Prostate gland (tissue), 2 donors: Measurements from ENCODE around the gene TEX22.

ENCODE experiments used
- CTCF ChIP-seq, 4 experiments: fragments of 200-600 bp in 2 of 4; fragments of 450-650 bp in 2 of 4; sonication (generic) in 2 of 4; IDR thresholded peaks; 1 replicate in 3 of 4; 2 replicates in 1 of 4; pipeline ENCODE4 v1.5.1; 2016 to 2019; ENCODE audit warnings: antibody characterized with exemption in 4 of 4, mild to moderate bottlenecking in 2 of 4, moderate library complexity in 2 of 4
- POLR2A ChIP-seq: fragments of 450-650 bp; IDR thresholded peaks from one replicate; pipeline ENCODE4 v1.6.1; 2016; ENCODE audit warnings: antibody characterized with exemption, mild to moderate bottlenecking

- no peak for TF ChIP-seq CTCF (IDR thresholded peaks at IDR 0.05)
- no peak for TF ChIP-seq POLR2A
Measured at GRCh38 chr14:105389976-105390848, 8.1 kb upstream of the TEX22 start.
